Sigmoid colon (tissue), 4 donors: ENCODE data around the gene KIAA0930.

ENCODE experiments used
- CTCF ChIP-seq, 4 experiments: fragments of 450-650 bp in 3 of 4; fragments of 200-600 bp in 1 of 4; IDR thresholded peaks; one replicate each; pipeline ENCODE4 v1.5.1; 2016 to 2019; ENCODE audit warnings: antibody characterized with exemption in 4 of 4, mild to moderate bottlenecking in 3 of 4, moderate library complexity in 2 of 4
- POLR2A ChIP-seq, 2 donors: fragments of 450-650 bp; IDR thresholded peaks; one replicate each; pipeline ENCODE4 v1.6.1; 2016; ENCODE audit warnings: antibody characterized with exemption in 2 of 2, mild to moderate bottlenecking in 2 of 2, moderate library complexity in 2 of 2
- POLR2AphosphoS5 ChIP-seq, 4 donors: sonication (generic); formaldehyde crosslinking; IDR thresholded peaks; one replicate each; pipeline ENCODE4 v1.6.1; 2017; ENCODE audit warnings: antibody characterized with exemption in 4 of 4

GRCh38 chr22:45216133-45217003, 24.3 kb downstream of the KIAA0930 start:
- TF ChIP-seq POLR2AphosphoS5 (IDR thresholded peaks at IDR 0.05) (no peak), CTCF (IDR thresholded peaks at IDR 0.05) (no peak), POLR2A (IDR thresholded peaks at IDR 0.05) (no peak)
